Mucosa of descending colon (tissue), 3 donors: ENCODE data around the gene RANBP17. TPM values are rescaled to one million over a fixed set of nuclear protein-coding genes. Genes with fewer than 3 reads are reported as not detected.
A peak's percentile ranks its signal among the peaks of the same experiment; 100 is the strongest.

Experiments
- ATAC-seq: fragments of 200-7000 bp; cut with Tn5 transposase; one replicate; pipeline ENCODE4 v1.9.1; 2020; ENCODE audit warnings: mild to moderate bottlenecking, moderate library complexity
- DNase-seq, 3 donors: peaks; one replicate each; pipeline ENCODE4 v3.0.0-alpha.2; 2020
- H3K36me3 ChIP-seq: fragments of 200-600 bp; one replicate; pipeline ENCODE4 v1.8.0; 2021; ENCODE audit warnings: low read depth, mild to moderate bottlenecking
- H3K4me1 ChIP-seq: fragments of 200-600 bp; one replicate; pipeline ENCODE4 v1.8.0; 2021; ENCODE audit warnings: low read depth, mild to moderate bottlenecking
- H3K4me3 ChIP-seq: fragments of 200-600 bp; one replicate; pipeline ENCODE4 v1.8.0; 2021; ENCODE audit warnings: mild to moderate bottlenecking
- H3K9me3 ChIP-seq: fragments of 200-600 bp; one replicate; pipeline ENCODE4 v1.8.0; 2021; ENCODE audit warnings: mild to moderate bottlenecking
- intact Hi-C, 2 donors: fragments of 100-400 bp; cut with DNase I in 1 of 2; cut with micrococcal nuclease in 1 of 2; formaldehyde crosslinking; loops; one replicate each; pipeline versions ENCODE4 v1.11.0 to v1.11.1; 2022; cut with DNase I, micrococcal nuclease
- total RNA-seq, 3 donors: library from RNA; stranded (reverse); fragmentation: NEBNext Ultra II Directional in 2 of 3; extraction: Animal tissue kit (Norgen Biotek cat#: 25700) in 2 of 3; gene quantifications; one replicate each; pipeline versions ENCODE4 v1.2.1 to v1.2.4, GENCODE V29; 2021 to 2023
- TF ChIP-seq, protein P1 (sequence below): fragments of 200-600 bp; IDR thresholded peaks from one replicate; pipeline ENCODE4 v1.8.0; 2022; ENCODE audit warnings: antibody characterized with exemption, mild to moderate bottlenecking
- donor health status: DM: no; HTN: no; CAD: no; lungs with moderate emphysema.
- donor health status: DM: no; HTN: no; CAD: no.
- donor health status: DM: no; HTN: yes; CAD: no.

Gene RANBP17
- total RNA-seq, 3 donors from 2014 or later = 11.7 to 19.7 (median 13.4) TPM

GRCh38 chr5:171314728-171315385 is 453.0 kb downstream of the RANBP17 start:
- TF ChIP-seq, protein P1, sequence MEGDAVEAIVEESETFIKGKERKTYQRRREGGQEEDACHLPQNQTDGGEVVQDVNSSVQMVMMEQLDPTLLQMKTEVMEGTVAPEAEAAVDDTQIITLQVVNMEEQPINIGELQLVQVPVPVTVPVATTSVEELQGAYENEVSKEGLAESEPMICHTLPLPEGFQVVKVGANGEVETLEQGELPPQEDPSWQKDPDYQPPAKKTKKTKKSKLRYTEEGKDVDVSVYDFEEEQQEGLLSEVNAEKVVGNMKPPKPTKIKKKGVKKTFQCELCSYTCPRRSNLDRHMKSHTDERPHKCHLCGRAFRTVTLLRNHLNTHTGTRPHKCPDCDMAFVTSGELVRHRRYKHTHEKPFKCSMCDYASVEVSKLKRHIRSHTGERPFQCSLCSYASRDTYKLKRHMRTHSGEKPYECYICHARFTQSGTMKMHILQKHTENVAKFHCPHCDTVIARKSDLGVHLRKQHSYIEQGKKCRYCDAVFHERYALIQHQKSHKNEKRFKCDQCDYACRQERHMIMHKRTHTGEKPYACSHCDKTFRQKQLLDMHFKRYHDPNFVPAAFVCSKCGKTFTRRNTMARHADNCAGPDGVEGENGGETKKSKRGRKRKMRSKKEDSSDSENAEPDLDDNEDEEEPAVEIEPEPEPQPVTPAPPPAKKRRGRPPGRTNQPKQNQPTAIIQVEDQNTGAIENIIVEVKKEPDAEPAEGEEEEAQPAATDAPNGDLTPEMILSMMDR = no peak
- Histone ChIP-seq H3K4me1 (peaks cover 29% of the 10 kb centered on the region), H3K4me3 (no peak overlapping the region), H3K36me3 (no peaks in the 10 kb centered on the region), H3K9me3 (no peaks in the 10 kb centered on the region)
- ATAC-seq = no peak
- intact Hi-C loops = no loop called here
- no peak for DNase-seq

- peaks cover 25% of the 10 kb centered on the region for H3K4me1 ChIP-seq
- TF ChIP-seq, protein P1 = no peak
- ATAC-seq (no peak), DNase-seq (no peak)
- intact Hi-C loops = no loop called here
- H3K4me3 ChIP-seq = no peak overlapping the region
- H3K9me3 ChIP-seq = no peaks in the 10 kb centered on the region
- H3K36me3 ChIP-seq = no peaks in the 10 kb centered on the region
These were observed 453.6 kb downstream of the RANBP17 start for GRCh38 chr5:171315386-171315891.

- H3K9me3 ChIP-seq = no peaks in the 10 kb centered on the region
- ATAC-seq (no peak), DNase-seq (no peak)
- TF ChIP-seq, protein P1 = no peak
- H3K4me1 ChIP-seq = peaks cover 24% of the 10 kb centered on the region
- no peak overlapping the region for H3K4me3 ChIP-seq
- intact Hi-C loops = no loop called here
- H3K36me3 ChIP-seq = no peaks in the 10 kb centered on the region
These were observed 454.1 kb downstream of the RANBP17 start for GRCh38 chr5:171315925-171316257.

GRCh38 chr5:171316258-171317121 is 454.7 kb downstream of the RANBP17 start:
- Histone ChIP-seq H3K36me3 (no peaks in the 10 kb centered on the region), H3K4me1 (peaks cover 18% of the 10 kb centered on the region), H3K9me3 (no peaks in the 10 kb centered on the region), H3K4me3 (no peak overlapping the region)
- TF ChIP-seq, protein P1 = no peak
- ATAC-seq (peak; percentile 26), DNase-seq (no peak)
- intact Hi-C loops = no loop called here

DNA sequence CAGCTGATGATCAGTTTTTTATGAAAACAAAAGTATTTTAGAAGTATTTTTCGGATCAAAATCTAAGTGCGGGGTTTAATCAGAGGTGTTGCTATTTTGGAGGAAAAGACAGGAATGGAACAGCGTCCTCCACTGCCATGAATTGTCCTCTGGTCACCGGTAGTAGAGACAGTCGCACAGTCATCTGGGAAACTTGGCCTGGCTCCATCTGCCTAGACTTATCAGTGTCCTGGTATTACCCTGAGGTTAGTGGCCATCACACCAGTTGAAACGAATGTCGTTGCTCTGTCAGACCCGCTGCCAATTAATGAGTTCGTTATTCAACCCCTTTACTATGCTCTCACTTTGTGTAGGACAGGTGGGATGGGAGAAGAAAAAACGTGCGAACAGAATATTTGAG is 455.4 kb downstream of the RANBP17 start:
- ATAC-seq = no peak
- Histone ChIP-seq H3K36me3 (no peaks in the 10 kb centered on the region), H3K4me1 (peaks cover 10% of the 10 kb centered on the region), H3K4me3 (no peak overlapping the region), H3K9me3 (no peaks in the 10 kb centered on the region)
- TF ChIP-seq, protein P1 = no peak
- DNase-seq = no peak
- intact Hi-C loops = no loop called here
